ENCODE data around the gene TLR4.

The TLR4 gene

GRCh38 chr9:117704024-117704575 lies at the start of gene TLR4:
Gene TLR4 (plus strand): TSS chr9:117704403. CDS start chr9:117704473, 70 bp downstream.
- no peak for DNase-seq (ENCODE audit: low read depth in 4 of 4, low spot score in 1 of 4)

- DNase-seq (ENCODE audit: low read depth in 4 of 4, low spot score in 1 of 4), result no peak
Measured at GRCh38 chr9:117656002-117656401, 48.2 kb upstream of the TLR4 start.

- DNase-seq (ENCODE audit: low read depth in 4 of 4, low spot score in 1 of 4), result no peak
Measured at GRCh38 chr9:117662651-117663050, 41.6 kb upstream of the TLR4 start.

- no peak for DNase-seq (ENCODE audit: low read depth in 4 of 4, low spot score in 1 of 4)
Measured at GRCh38 chr9:117664419-117664818, 39.8 kb upstream of the TLR4 start.

GRCh38 chr9:117665601-117666385 lies 38.4 kb upstream of the TLR4 start:
- DNase-seq (ENCODE audit: low read depth in 4 of 4, low spot score in 1 of 4), result no peak

- no peak for DNase-seq (ENCODE audit: low read depth in 4 of 4, low spot score in 1 of 4)
Measured at GRCh38 chr9:117671468-117671867, 32.7 kb upstream of the TLR4 start.

- DNase-seq (ENCODE audit: low read depth in 4 of 4, low spot score in 1 of 4), result no peak
Measured at GRCh38 chr9:117672369-117672768, 31.8 kb upstream of the TLR4 start.

- DNase-seq (ENCODE audit: low read depth in 4 of 4, low spot score in 1 of 4), result no peak
Measured at GRCh38 chr9:117677572-117677971, 26.6 kb upstream of the TLR4 start.

GRCh38 chr9:117678871-117679270 lies 25.3 kb upstream of the TLR4 start:
- no peak for DNase-seq (ENCODE audit: low read depth in 4 of 4, low spot score in 1 of 4)

GRCh38 chr9:117679416-117679815 lies 24.8 kb upstream of the TLR4 start:
- DNase-seq (ENCODE audit: low read depth in 4 of 4, low spot score in 1 of 4), result no peak

GRCh38 chr9:117681888-117682287 lies 22.3 kb upstream of the TLR4 start:
- no peak for DNase-seq (ENCODE audit: low read depth in 4 of 4, low spot score in 1 of 4)

- no peak for DNase-seq (ENCODE audit: low read depth in 4 of 4, low spot score in 1 of 4)
Measured at GRCh38 chr9:117682955-117683710, 21.1 kb upstream of the TLR4 start.

- DNase-seq (ENCODE audit: low read depth in 4 of 4, low spot score in 1 of 4), result no peak
Measured at GRCh38 chr9:117687532-117687931, 16.7 kb upstream of the TLR4 start.

GRCh38 chr9:117691367-117691766 lies 12.8 kb upstream of the TLR4 start:
- DNase-seq (ENCODE audit: low read depth in 4 of 4, low spot score in 1 of 4), result no peak

- DNase-seq (ENCODE audit: low read depth in 4 of 4, low spot score in 1 of 4), result no peak
Measured at GRCh38 chr9:117696154-117696553, 8.0 kb upstream of the TLR4 start.

- no peak for DNase-seq (ENCODE audit: low read depth in 4 of 4, low spot score in 1 of 4)
Measured at GRCh38 chr9:117697046-117697445, 7.2 kb upstream of the TLR4 start.

- DNase-seq (ENCODE audit: low read depth in 4 of 4, low spot score in 1 of 4), result no peak
Measured at GRCh38 chr9:117703537-117703936, 666 bp upstream of the TLR4 start.

GRCh38 chr9:117704597-117704996 lies 394 bp downstream of the TLR4 start:
- DNase-seq (ENCODE audit: low read depth in 4 of 4, low spot score in 1 of 4), result no peak

GRCh38 chr9:117705386-117705785 lies 1.2 kb downstream of the TLR4 start:
- DNase-seq (ENCODE audit: low read depth in 4 of 4, low spot score in 1 of 4), result no peak

- no peak for DNase-seq (ENCODE audit: low read depth in 4 of 4, low spot score in 1 of 4)
Measured at GRCh38 chr9:117706421-117707116, 2.4 kb downstream of the TLR4 start.

- DNase-seq (ENCODE audit: low read depth in 4 of 4, low spot score in 1 of 4), result no peak
Measured at GRCh38 chr9:117707561-117707960, 3.4 kb downstream of the TLR4 start.

- no peak for DNase-seq (ENCODE audit: low read depth in 4 of 4, low spot score in 1 of 4)
Measured at GRCh38 chr9:117709936-117710335, 5.7 kb downstream of the TLR4 start.

All from stimulated activated CD4-positive, alpha-beta T cell treated with anti-CD3 and anti-CD28 coated beads, Interleukin-1b, Interleukin-23, amount 100 ng/mL, for 24 hours (primary cell).